Testis (tissue), 3 donors: ENCODE data around the gene SLCO1B3. TPM values are rescaled to one million over a fixed set of nuclear protein-coding genes. Genes with fewer than 3 reads are reported as not detected.

Experiments
- DNase-seq: peaks from one replicate; pipeline ENCODE4 v3.0.0-alpha.2; 2019
- H3K27ac ChIP-seq, 2 donors: fragments of 200-600 bp; sonication (generic); one replicate each; pipeline ENCODE4 v1.5.1; 2019
- H3K27me3 ChIP-seq: fragments of 200-600 bp; sonication (generic); one replicate; pipeline ENCODE4 v1.5.1; 2019
- H3K36me3 ChIP-seq: fragments of 200-600 bp; sonication (generic); one replicate; pipeline ENCODE4 v1.5.1; 2017; ENCODE audit warnings: low read depth; ENCODE audit errors: missing control alignments
- H3K4me1 ChIP-seq: fragments of 200-600 bp; sonication (generic); one replicate; pipeline ENCODE4 v1.5.1; 2019
- H3K4me3 ChIP-seq, 2 donors: fragments of 200-600 bp; sonication (generic); one replicate each; pipeline ENCODE4 v1.5.1; 2017 to 2019
- H3K9me3 ChIP-seq: fragments of 200-600 bp; sonication (generic); one replicate; pipeline ENCODE4 v1.5.1; 2017
- CTCF ChIP-seq, 3 experiments: fragments of 450-650 bp in 2 of 3; fragments of 200-600 bp in 1 of 3; sonication (generic) in 1 of 3; IDR thresholded peaks; one replicate each; pipeline ENCODE4 v1.5.1; 2016 to 2019; ENCODE audit warnings: antibody characterized with exemption in 3 of 3, mild to moderate bottlenecking in 2 of 3, moderate library complexity in 1 of 3
- POLR2A ChIP-seq: fragments of 450-650 bp; IDR thresholded peaks from one replicate; pipeline ENCODE4 v1.6.1; 2017; ENCODE audit warnings: antibody characterized with exemption, mild to moderate bottlenecking, moderate library complexity
- WGBS, 2 donors: methylation state at CpG; one replicate each; pipeline ENCODE4 v1.1.5; 2018; 5-methylcytosine and 5-hydroxymethylcytosine counted together
- intact Hi-C: fragments of 100-400 bp; cut with DNase I; formaldehyde crosslinking; loops from one replicate; pipeline ENCODE4 v1.15.1; 2023; ENCODE audit warnings: low total_unique reads
- polyA plus RNA-seq: library from polyadenylated mRNA; stranded (reverse); fragments of 350-450 nt; fragmentation: Illumina TruSeq; extraction: RNeasy Lipid Tissue Mini Kit (QIAGEN cat#74804); gene quantifications from one replicate; pipeline ENCODE4 v1.2.3, GENCODE V29; 2014; ENCODE audit warnings: low read depth, low replicate concordance; ENCODE audit not compliant: insufficient read depth
- total RNA-seq, 2 donors: library from RNA; depleted of rRNA; stranded (reverse); fragments of >200 nt; gene quantifications; one replicate each; pipeline ENCODE4 v1.2.3, GENCODE V29; 2016

Gene SLCO1B3
- total and polyA plus RNA-seq, 3 donors from 2014 or later, result 1.3 to 3.9 (median 1.7) TPM

GRCh38 chr12:20792971-20793370 is 17.5 kb upstream of the SLCO1B3 start:
- Histone ChIP-seq H3K27me3 (no peaks in the 10 kb centered on the region), H3K4me3 (no peak overlapping the region), H3K27ac (no peak overlapping the region), H3K4me1 (no peaks in the 10 kb centered on the region), H3K9me3 (no peaks in the 10 kb centered on the region), H3K36me3 (no peaks in the 10 kb centered on the region)
- 98 to 100% methylated on average over 1 of the region's 1 CpG for WGBS, 2 donors
- no peak for DNase-seq
- intact Hi-C loops, result no loop called here
- TF ChIP-seq POLR2A, result no peak
- TF ChIP-seq CTCF (IDR thresholded peaks at IDR 0.05), result no peak

GRCh38 chr12:20798554-20798953 is 12.0 kb upstream of the SLCO1B3 start:
- intact Hi-C loops, result no loop called here
- Histone ChIP-seq H3K4me3 (no peak overlapping the region), H3K27ac (no peak overlapping the region), H3K27me3 (no peaks in the 10 kb centered on the region), H3K36me3 (no peaks in the 10 kb centered on the region), H3K9me3 (no peaks in the 10 kb centered on the region), H3K4me1 (no peaks in the 10 kb centered on the region)
- no peak for TF ChIP-seq CTCF (IDR thresholded peaks at IDR 0.05)
- TF ChIP-seq POLR2A, result no peak
- no peak for DNase-seq
- WGBS, 2 donors, result 59 to 66% methylated on average over 1 of the region's 1 CpG

- H3K4me3 ChIP-seq, result no peak overlapping the region
- no peak for TF ChIP-seq CTCF (IDR thresholded peaks at IDR 0.05)
- no peak for TF ChIP-seq POLR2A
- no peak overlapping the region for H3K27ac ChIP-seq
- H3K9me3 ChIP-seq, result no peaks in the 10 kb centered on the region
- no peaks in the 10 kb centered on the region for H3K36me3 ChIP-seq
- intact Hi-C loops, result no loop called here
- H3K4me1 ChIP-seq, result no peaks in the 10 kb centered on the region
- 77 to 97% methylated on average over 1 of the region's 1 CpG for WGBS, 2 donors
- no peak for DNase-seq
- H3K27me3 ChIP-seq, result no peaks in the 10 kb centered on the region
These were observed 10.3 kb upstream of the SLCO1B3 start for GRCh38 chr12:20800160-20800559.

GRCh38 chr12:20801035-20801434 is 9.5 kb upstream of the SLCO1B3 start:
- no peak for DNase-seq
- intact Hi-C loops, result no loop called here

More at GRCh38 chr12:20801035-20801434, 9.5 kb upstream of the SLCO1B3 start:
- no peaks in the 10 kb centered on the region for H3K36me3 ChIP-seq
- no peaks in the 10 kb centered on the region for H3K27me3 ChIP-seq
- H3K4me3 ChIP-seq, result no peak overlapping the region
- TF ChIP-seq CTCF (IDR thresholded peaks at IDR 0.05), result no peak
- TF ChIP-seq POLR2A, result no peak
- H3K27ac ChIP-seq, result no peak overlapping the region
- H3K9me3 ChIP-seq, result no peaks in the 10 kb centered on the region
- H3K4me1 ChIP-seq, result no peaks in the 10 kb centered on the region
